ENCODE measurements around the gene NISCH. TPM values are rescaled to one million over a fixed set of nuclear protein-coding genes. Genes with fewer than 3 reads are reported as not detected.

Gene NISCH
- total RNA-seq, 1 donor from 2014 or later, result 44.3 TPM

GRCh38 chr3:52432691-52433141 is 22.7 kb upstream of the NISCH start:
- peak; percentile 15 for DNase-seq
- H3K4me1 ChIP-seq, result peaks cover 90% of the 10 kb centered on the region
- peak overlapping the region; percentile 79 for H3K27ac ChIP-seq (replicated peaks)
- intact Hi-C loops (cut with micrococcal nuclease), result no loop called here
- no peaks in the 10 kb centered on the region for H3K27me3 ChIP-seq (ENCODE audit: low read depth)
- no peaks in the 10 kb centered on the region for H3K9me3 ChIP-seq (replicated peaks)
- H3K4me3 ChIP-seq, result no peak overlapping the region
- no peaks in the 10 kb centered on the region for H3K36me3 ChIP-seq
- TF ChIP-seq CTCF (IDR thresholded peaks at IDR 0.05; ENCODE audit: borderline replicate concordance), result no peak

- no peak for TF ChIP-seq CTCF (IDR thresholded peaks at IDR 0.05; ENCODE audit: borderline replicate concordance)
- intact Hi-C loops (cut with micrococcal nuclease), result no loop called here
- no peaks in the 10 kb centered on the region for H3K27me3 ChIP-seq (ENCODE audit: low read depth)
- peak; percentile 25 for DNase-seq
- H3K4me3 ChIP-seq, result no peak overlapping the region
- no peaks in the 10 kb centered on the region for H3K36me3 ChIP-seq
- H3K4me1 ChIP-seq, result peaks cover 98% of the 10 kb centered on the region
- H3K27ac ChIP-seq (replicated peaks), result peak overlapping the region; percentile 79
- no peaks in the 10 kb centered on the region for H3K9me3 ChIP-seq (replicated peaks)
Measured at GRCh38 chr3:52433328-52433995, 21.9 kb upstream of the NISCH start.

- intact Hi-C loops (cut with micrococcal nuclease), result no loop called here
- Histone ChIP-seq H3K27me3 (ENCODE audit: low read depth) (no peaks in the 10 kb centered on the region), H3K27ac (replicated peaks) (peak overlapping the region; percentile 79), H3K36me3 (no peaks in the 10 kb centered on the region), H3K9me3 (replicated peaks) (no peaks in the 10 kb centered on the region), H3K4me1 (peaks cover 97% of the 10 kb centered on the region), H3K4me3 (no peak overlapping the region)
- no peak for DNase-seq
- no peak for TF ChIP-seq CTCF (IDR thresholded peaks at IDR 0.05; ENCODE audit: borderline replicate concordance)
Measured at GRCh38 chr3:52433996-52434479, 21.4 kb upstream of the NISCH start.

- no peak for DNase-seq
- Histone ChIP-seq H3K27me3 (ENCODE audit: low read depth) (no peaks in the 10 kb centered on the region), H3K36me3 (peaks cover 2% of the 10 kb centered on the region), H3K4me1 (peaks cover 92% of the 10 kb centered on the region), H3K27ac (replicated peaks) (peak overlapping the region; percentile 79), H3K9me3 (replicated peaks) (no peaks in the 10 kb centered on the region), H3K4me3 (no peak overlapping the region)
- no peak for TF ChIP-seq CTCF (IDR thresholded peaks at IDR 0.05; ENCODE audit: borderline replicate concordance)
- intact Hi-C loops (cut with micrococcal nuclease), result no loop called here
Measured at GRCh38 chr3:52434491-52435115, 20.8 kb upstream of the NISCH start.

- intact Hi-C loops (cut with micrococcal nuclease), result no loop called here
- H3K36me3 ChIP-seq, result peaks cover 5% of the 10 kb centered on the region
- no peak overlapping the region for H3K4me3 ChIP-seq
- no peak for DNase-seq
- H3K27me3 ChIP-seq (ENCODE audit: low read depth), result no peaks in the 10 kb centered on the region
- H3K27ac ChIP-seq (replicated peaks), result peak overlapping the region; percentile 79
- H3K4me1 ChIP-seq, result peaks cover 83% of the 10 kb centered on the region
- no peak for TF ChIP-seq CTCF (IDR thresholded peaks at IDR 0.05; ENCODE audit: borderline replicate concordance)
- H3K9me3 ChIP-seq (replicated peaks), result no peaks in the 10 kb centered on the region
Measured at GRCh38 chr3:52435246-52436101, 19.9 kb upstream of the NISCH start.
